Lower leg skin (tissue), 3 donors: Measurements from ENCODE around the gene KIF18B.

ENCODE experiments used
- POLR2A ChIP-seq, 2 donors: fragments of 450-650 bp; IDR thresholded peaks; one replicate each; pipeline ENCODE4 v1.6.1; 2016 to 2017; ENCODE audit warnings: antibody characterized with exemption in 2 of 2, mild to moderate bottlenecking in 1 of 2, moderate library complexity in 1 of 2
- TF ChIP-seq, protein P1 (sequence below), 3 donors: fragments of 450-650 bp; IDR thresholded peaks; one replicate each; pipeline ENCODE4 v1.5.1; 2016; ENCODE audit warnings: antibody characterized with exemption in 3 of 3, mild to moderate bottlenecking in 3 of 3, moderate library complexity in 2 of 3

DNA sequence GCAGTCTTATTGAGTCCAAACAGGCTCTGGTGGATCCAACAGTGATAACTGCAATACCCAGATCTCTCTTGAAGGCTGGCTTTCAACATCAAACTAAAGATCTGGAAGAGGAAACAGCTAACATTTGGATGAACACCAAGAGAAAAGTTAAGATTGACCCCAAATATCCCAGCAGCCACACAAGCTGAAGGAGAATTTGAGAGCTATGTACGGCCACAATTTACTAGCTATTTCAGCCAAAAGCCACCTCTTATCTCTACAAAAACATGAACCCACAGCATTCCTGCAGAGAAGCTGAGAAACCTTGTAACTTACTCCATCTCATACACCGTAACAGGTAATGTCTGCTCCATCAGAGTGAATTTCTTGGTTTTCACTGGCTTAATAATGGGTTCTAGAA lies 62.6 kb downstream of the KIF18B start:
- TF ChIP-seq, protein P1, sequence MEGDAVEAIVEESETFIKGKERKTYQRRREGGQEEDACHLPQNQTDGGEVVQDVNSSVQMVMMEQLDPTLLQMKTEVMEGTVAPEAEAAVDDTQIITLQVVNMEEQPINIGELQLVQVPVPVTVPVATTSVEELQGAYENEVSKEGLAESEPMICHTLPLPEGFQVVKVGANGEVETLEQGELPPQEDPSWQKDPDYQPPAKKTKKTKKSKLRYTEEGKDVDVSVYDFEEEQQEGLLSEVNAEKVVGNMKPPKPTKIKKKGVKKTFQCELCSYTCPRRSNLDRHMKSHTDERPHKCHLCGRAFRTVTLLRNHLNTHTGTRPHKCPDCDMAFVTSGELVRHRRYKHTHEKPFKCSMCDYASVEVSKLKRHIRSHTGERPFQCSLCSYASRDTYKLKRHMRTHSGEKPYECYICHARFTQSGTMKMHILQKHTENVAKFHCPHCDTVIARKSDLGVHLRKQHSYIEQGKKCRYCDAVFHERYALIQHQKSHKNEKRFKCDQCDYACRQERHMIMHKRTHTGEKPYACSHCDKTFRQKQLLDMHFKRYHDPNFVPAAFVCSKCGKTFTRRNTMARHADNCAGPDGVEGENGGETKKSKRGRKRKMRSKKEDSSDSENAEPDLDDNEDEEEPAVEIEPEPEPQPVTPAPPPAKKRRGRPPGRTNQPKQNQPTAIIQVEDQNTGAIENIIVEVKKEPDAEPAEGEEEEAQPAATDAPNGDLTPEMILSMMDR (IDR thresholded peaks at IDR 0.05) = no peak
- TF ChIP-seq POLR2A (IDR thresholded peaks at IDR 0.05) = no peak
